Neural cell (in vitro differentiated cells): ENCODE data around the gene RNF103.

ENCODE experiments used
- CTCF ChIP-seq: fragments of 450-650 bp; IDR thresholded peaks from 2 replicates; pipeline ENCODE4 v1.5.1; 2014; ENCODE audit warnings: antibody characterized with exemption, mild to moderate bottlenecking, moderate library complexity; ENCODE audit not compliant: poor library complexity, severe bottlenecking
- EP300 ChIP-seq: fragments of 450-650 bp; conservative IDR thresholded peaks from 2 replicates; pipeline ENCODE4 v1.6.1; 2014; ENCODE audit warnings: antibody characterized with exemption, mild to moderate bottlenecking, moderate library complexity; ENCODE audit not compliant: poor library complexity, severe bottlenecking
- EZH2 ChIP-seq: fragments of 200-600, 300-800 bp; shearing (Covaris generic), sonication (generic); IDR thresholded peaks from 2 replicates; pipeline ENCODE4 v1.6.1; 2014; ENCODE audit warnings: antibody characterized with exemption, low read length, borderline replicate concordance, mild to moderate bottlenecking; ENCODE audit not compliant: insufficient read depth, poor library complexity, severe bottlenecking
- MXI1 ChIP-seq: fragments of 450-650 bp; conservative IDR thresholded peaks from 2 replicates; pipeline ENCODE4 v1.6.1; 2014; ENCODE audit warnings: antibody characterized with exemption, mild to moderate bottlenecking; ENCODE audit not compliant: poor library complexity, severe bottlenecking
- RAD21 ChIP-seq: fragments of 450-650 bp; conservative IDR thresholded peaks from 2 replicates; pipeline ENCODE4 v1.6.1; 2014; ENCODE audit warnings: antibody characterized with exemption, mild to moderate bottlenecking, moderate library complexity

- no peak for TF ChIP-seq CTCF
- TF ChIP-seq RAD21: no peak
- no peak for TF ChIP-seq MXI1
- TF ChIP-seq EZH2: no peak
- TF ChIP-seq EP300: no peak
These were observed 14.7 kb downstream of the RNF103 start for GRCh38 chr2:86608832-86609410.
